ENCODE data around the gene DIAPH2. TPM values are rescaled to one million over a fixed set of nuclear protein-coding genes. Genes with fewer than 3 reads are reported as not detected.

Gene DIAPH2
- total and polyA plus RNA-seq, 2 donors (not counting 1 experiment from before 2014, with no cell fraction given): 4.2 to 32.4 TPM

DNA sequence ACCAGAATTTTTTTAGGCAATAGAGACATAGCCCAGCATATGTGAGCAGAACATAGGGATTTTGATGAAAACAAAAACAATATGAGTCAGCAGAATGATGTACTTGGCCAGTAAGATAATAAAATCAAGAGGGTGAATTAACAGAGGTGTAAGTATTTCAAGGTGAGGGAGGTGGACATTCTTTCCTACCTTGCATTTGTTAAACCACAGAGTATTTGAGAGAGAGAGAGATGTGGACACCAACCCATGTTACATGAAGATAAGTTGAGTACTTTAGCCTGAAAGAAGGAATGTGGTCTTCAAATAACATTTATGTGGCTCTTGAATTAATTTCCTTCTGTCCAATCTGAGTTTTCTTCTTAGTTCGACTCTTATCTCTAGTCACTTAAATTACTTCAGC lies 68.6 kb downstream of the DIAPH2 start:
- intact Hi-C loops (cut with micrococcal nuclease): no loop called here
- Histone ChIP-seq H3K27ac (ENCODE audit: low read length in 2 of 2) (no peak overlapping the region), H3K79me2 (ENCODE audit: control insufficient read depth, insufficient read depth, low read length) (no peaks in the 10 kb centered on the region), H3K4me2 (replicated peaks; ENCODE audit: low read depth, low read length, poor library complexity, severe bottlenecking) (no peak overlapping the region), H3K4me1 (ENCODE audit: control insufficient read depth in 2 of 2, insufficient read depth in 2 of 2, low read length in 2 of 2) (no peaks in the 10 kb centered on the region), H3K9ac (ENCODE audit: low read length) (no peak overlapping the region), H3K36me3 (replicated peaks in 1 of 2; ENCODE audit: control extremely low read depth in 1 of 2, control insufficient read depth in 1 of 2, extremely low read depth in 1 of 2, insufficient read depth in 2 of 2, low read length in 1 of 2) (no peaks in the 10 kb centered on the region), H3K9me3 (ENCODE audit: control extremely low read depth in 1 of 3, control insufficient read depth in 2 of 3, insufficient read depth in 1 of 3, low read length in 2 of 3) (no peaks in the 10 kb centered on the region), H3K27me3 (replicated peaks in 1 of 4; ENCODE audit: control extremely low read depth in 1 of 4, control insufficient read depth in 3 of 4, insufficient read depth in 4 of 4, low read length in 3 of 4) (no peaks in the 10 kb centered on the region), H3K4me3 (ENCODE audit: control extremely low read depth in 1 of 5, extremely low read depth in 1 of 5, insufficient read depth in 1 of 5, low read depth in 2 of 5, low read length in 4 of 5) (no peak overlapping the region), H2AFZ (ENCODE audit: insufficient read depth, low read depth, low read length, poor library complexity, severe bottlenecking) (no peak overlapping the region), H4K20me1 (ENCODE audit: control insufficient read depth, insufficient read depth, low read length, poor library complexity, severe bottlenecking) (no peaks in the 10 kb centered on the region)
- Mint-ChIP-seq H3K9me3 (ENCODE audit: insufficient read depth) (no peaks in the 10 kb centered on the region), H3K4me1 (no peaks in the 10 kb centered on the region), H3K27me3 (no peaks in the 10 kb centered on the region), H3K27ac (no peak overlapping the region), H3K4me3 (no peak overlapping the region)
- ATAC-seq (ENCODE audit: low read depth): no peak
- no peak for DNase-seq
- POLR2A ChIA-PET: no interaction called here
- no CpG with 5 or more reads among the region's 1 CpG for WGBS (ENCODE audit: insufficient coverage)
- TF ChIP-seq, protein P1, sequence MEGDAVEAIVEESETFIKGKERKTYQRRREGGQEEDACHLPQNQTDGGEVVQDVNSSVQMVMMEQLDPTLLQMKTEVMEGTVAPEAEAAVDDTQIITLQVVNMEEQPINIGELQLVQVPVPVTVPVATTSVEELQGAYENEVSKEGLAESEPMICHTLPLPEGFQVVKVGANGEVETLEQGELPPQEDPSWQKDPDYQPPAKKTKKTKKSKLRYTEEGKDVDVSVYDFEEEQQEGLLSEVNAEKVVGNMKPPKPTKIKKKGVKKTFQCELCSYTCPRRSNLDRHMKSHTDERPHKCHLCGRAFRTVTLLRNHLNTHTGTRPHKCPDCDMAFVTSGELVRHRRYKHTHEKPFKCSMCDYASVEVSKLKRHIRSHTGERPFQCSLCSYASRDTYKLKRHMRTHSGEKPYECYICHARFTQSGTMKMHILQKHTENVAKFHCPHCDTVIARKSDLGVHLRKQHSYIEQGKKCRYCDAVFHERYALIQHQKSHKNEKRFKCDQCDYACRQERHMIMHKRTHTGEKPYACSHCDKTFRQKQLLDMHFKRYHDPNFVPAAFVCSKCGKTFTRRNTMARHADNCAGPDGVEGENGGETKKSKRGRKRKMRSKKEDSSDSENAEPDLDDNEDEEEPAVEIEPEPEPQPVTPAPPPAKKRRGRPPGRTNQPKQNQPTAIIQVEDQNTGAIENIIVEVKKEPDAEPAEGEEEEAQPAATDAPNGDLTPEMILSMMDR (IDR thresholded peaks at IDR 0.05): no peak
- TF ChIP-seq EZH2 (IDR thresholded peaks at IDR 0.05; ENCODE audit: borderline replicate concordance, insufficient read depth, low read depth, low read length, poor library complexity, severe bottlenecking): no peak
- CTCF ChIA-PET: no interaction called here

DNA sequence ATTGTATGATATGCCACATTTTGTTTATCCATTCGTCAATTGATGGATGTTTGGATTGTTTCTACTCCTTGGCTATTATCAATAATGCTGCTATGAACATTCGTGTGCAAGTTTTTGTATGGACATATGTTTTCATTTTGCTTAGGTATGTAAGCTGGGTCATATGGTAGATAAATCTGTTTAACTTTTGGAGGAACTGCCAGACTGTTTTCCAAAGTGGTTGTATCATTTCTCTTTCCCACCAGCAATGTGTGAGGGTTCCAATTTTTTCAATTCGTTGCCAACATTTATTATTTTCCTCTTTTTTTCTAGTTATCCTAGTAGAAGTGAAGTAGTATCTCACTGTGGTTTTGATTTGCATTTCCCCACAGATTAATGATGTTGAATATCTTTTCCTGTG lies 71.8 kb downstream of the DIAPH2 start:
- ChIA-PET CTCF (no interaction called here), POLR2A (no interaction called here)
- no peaks in the 10 kb centered on the region for H3K27me3 Mint-ChIP-seq
- H3K27ac Mint-ChIP-seq: no peak overlapping the region
- Histone ChIP-seq H3K4me1 (ENCODE audit: control insufficient read depth in 2 of 2, insufficient read depth in 2 of 2, low read length in 2 of 2) (no peaks in the 10 kb centered on the region), H3K4me3 (ENCODE audit: control extremely low read depth in 1 of 5, extremely low read depth in 1 of 5, insufficient read depth in 1 of 5, low read depth in 2 of 5, low read length in 4 of 5) (no peak overlapping the region), H3K9ac (ENCODE audit: low read length) (no peak overlapping the region), H4K20me1 (ENCODE audit: control insufficient read depth, insufficient read depth, low read length, poor library complexity, severe bottlenecking) (no peaks in the 10 kb centered on the region), H3K36me3 (replicated peaks in 1 of 2; ENCODE audit: control extremely low read depth in 1 of 2, control insufficient read depth in 1 of 2, extremely low read depth in 1 of 2, insufficient read depth in 2 of 2, low read length in 1 of 2) (no peaks in the 10 kb centered on the region), H3K27me3 (replicated peaks in 1 of 4; ENCODE audit: control extremely low read depth in 1 of 4, control insufficient read depth in 3 of 4, insufficient read depth in 4 of 4, low read length in 3 of 4) (no peaks in the 10 kb centered on the region), H2AFZ (ENCODE audit: insufficient read depth, low read depth, low read length, poor library complexity, severe bottlenecking) (no peak overlapping the region), H3K27ac (ENCODE audit: low read length in 2 of 2) (no peak overlapping the region), H3K9me3 (ENCODE audit: control extremely low read depth in 1 of 3, control insufficient read depth in 2 of 3, insufficient read depth in 1 of 3, low read length in 2 of 3) (no peaks in the 10 kb centered on the region), H3K4me2 (replicated peaks; ENCODE audit: low read depth, low read length, poor library complexity, severe bottlenecking) (no peak overlapping the region), H3K79me2 (ENCODE audit: control insufficient read depth, insufficient read depth, low read length) (no peaks in the 10 kb centered on the region)
- WGBS (ENCODE audit: insufficient coverage): no CpG with 5 or more reads among the region's 3 CpGs
- no peaks in the 10 kb centered on the region for H3K4me1 Mint-ChIP-seq
- H3K4me3 Mint-ChIP-seq: no peak overlapping the region
- ATAC-seq (ENCODE audit: low read depth) (no peak), DNase-seq (no peak)
- intact Hi-C loops (cut with micrococcal nuclease): no loop called here
- H3K9me3 Mint-ChIP-seq (ENCODE audit: insufficient read depth): no peaks in the 10 kb centered on the region
- TF ChIP-seq, protein P1 (IDR thresholded peaks at IDR 0.05): no peak
- no peak for TF ChIP-seq EZH2 (IDR thresholded peaks at IDR 0.05; ENCODE audit: borderline replicate concordance, insufficient read depth, low read depth, low read length, poor library complexity, severe bottlenecking)

Measured in B cell (primary cell).